MCF 10A (cell line): ENCODE data around the gene PCDHB8. TPM values are rescaled to one million over a fixed set of nuclear protein-coding genes. Genes with fewer than 3 reads are reported as not detected.
"Not testable (repeated sequence)": the region's sequence is repeated elsewhere in the genome, so short reads cannot be mapped to it uniquely, and the experiment has no call there.

Experiments used
- Bru-seq: library from RNA; stranded (reverse); fragments of 400-500 nt; gene quantifications from one replicate; lab custom pipeline; 2021; lab: Mats Ljungman, UMichigan
- BruChase-seq, 2 experiments: library from RNA; stranded (reverse); fragments of 400-500 nt; gene quantifications; one replicate each; lab custom pipeline; 2021; lab: Mats Ljungman, UMichigan
- BruUV-seq: library from RNA; stranded (reverse); fragments of 400-500 nt; replicated peaks from 2 replicates; lab custom pipeline; 2021; lab: Mats Ljungman, UMichigan
- CTCF ChIA-PET: fragments of 300-600 bp; sonication (Branson Sonifier 250); formaldehyde crosslinking; extraction: SDS; loops from one replicate; lab custom pipeline; 2021; ENCODE audit warnings: antibody characterized with exemption, inconsistent platforms; lab: Yijun Ruan, JAX
- POLR2A ChIA-PET: fragments of 300-600, 350-650 bp; sonication (Branson Sonifier 250); formaldehyde crosslinking; extraction: SDS; loops from one replicate; lab custom pipeline; 2020; ENCODE audit warnings: antibody characterized with exemption, inconsistent platforms; lab: Yijun Ruan, JAX
- DNase-seq: peaks from one replicate; pipeline ENCODE4 v3.0.0-alpha.2; 2018; ENCODE audit not compliant: unreplicated experiment
- H3K27ac Mint-ChIP-seq: one replicate; pipeline ENCODE4 v1.8.0; 2022; ENCODE audit warnings: mild to moderate bottlenecking, low read depth, mixed read lengths; ENCODE audit not compliant: unreplicated experiment
- H3K27me3 Mint-ChIP-seq: one replicate; pipeline ENCODE4 v1.8.0; 2022; ENCODE audit warnings: mixed read lengths; ENCODE audit not compliant: insufficient read depth, unreplicated experiment
- H3K36me3 Mint-ChIP-seq: one replicate; pipeline ENCODE4 v1.8.0; 2022; ENCODE audit warnings: mild to moderate bottlenecking, moderate library complexity, mixed read lengths; ENCODE audit not compliant: insufficient read depth, unreplicated experiment
- H3K4me1 Mint-ChIP-seq: one replicate; pipeline ENCODE4 v1.8.0; 2022; ENCODE audit warnings: mixed read lengths; ENCODE audit not compliant: insufficient read depth, unreplicated experiment
- H3K4me3 Mint-ChIP-seq: one replicate; pipeline ENCODE4 v1.8.0; 2022; ENCODE audit warnings: mild to moderate bottlenecking, moderate library complexity, mixed read lengths; ENCODE audit not compliant: unreplicated experiment
- H3K9me3 Mint-ChIP-seq: one replicate; pipeline ENCODE4 v1.8.0; 2022; ENCODE audit warnings: mixed read lengths; ENCODE audit not compliant: unreplicated experiment
- intact Hi-C: fragments of 100-400 bp; cut with micrococcal nuclease; formaldehyde crosslinking; loops from 2 replicates; pipeline ENCODE4 v1.14.1; 2022
- long read RNA-seq: library from polyadenylated mRNA; stranded (forward); transcript quantifications from one replicate; pipeline ENCODE4 v2.0.0, GENCODE V29; 2022
- total RNA-seq: library from RNA; stranded (reverse); gene quantifications from 2 replicates; pipeline ENCODE4 v1.2.3, GENCODE V29; 2022
- TF ChIP-seq, protein P1 (sequence below): fragments of 200-600 bp; IDR thresholded peaks from one replicate; pipeline ENCODE4 v1.8.0; 2022; ENCODE audit warnings: antibody characterized with exemption, mild to moderate bottlenecking; ENCODE audit not compliant: unreplicated experiment

The PCDHB8 gene
- 0.34 TPM in 1 of 2 replicates, not detected in the other for total RNA-seq
- Bru-seq, nascent RNA: percentile 19 among the genes with signal in this experiment
- percentile 41 among the genes with signal in this experiment for BruChase-seq, experiment 1, labeled RNA remaining after a 6-hour chase
- percentile 37 among the genes with signal in this experiment for BruChase-seq, experiment 2, labeled RNA remaining after a 2-hour chase
- long read RNA-seq: 0 reads

- DNase-seq, intact Hi-C loops, BruUV-seq, H3K4me3 Mint-ChIP-seq, H3K27ac Mint-ChIP-seq, H3K27me3 Mint-ChIP-seq, POLR2A ChIA-PET, H3K36me3 Mint-ChIP-seq, H3K4me1 Mint-ChIP-seq: not testable (repeated sequence)
- CTCF ChIA-PET: interaction anchor here (0.6 to 1.8 kb wide), 4 partner anchors 10 to 539 kb away, joined by 3 to 6 read pairs (median 4); partner anchors contain the start of genes PCDHB9, PCDHGA10 and TMCO6
- H3K9me3 Mint-ChIP-seq: peaks cover 14% of the 10 kb centered on the region
These were observed at the start of gene PCDHB8 for GRCh38 chr5:141177577-141178191. Gene PCDHB8, plus strand, starts transcription at chr5:141177790. Its CDS starts 245 bp downstream, at chr5:141178035.

- POLR2A ChIA-PET: no interaction called here
- peak within 1 kb of the TSS; percentile 96 for H3K4me3 Mint-ChIP-seq
- CTCF ChIA-PET: interaction anchor here (0.7 to 0.9 kb wide), 3 partner anchors 13 to 386 kb away, joined by 3 read pairs; no protein-coding TSS in a partner anchor
- intact Hi-C loops: no loop called here
- peaks cover 41% of the 10 kb centered on the region for H3K9me3 Mint-ChIP-seq
- peak; percentile 18 for DNase-seq
- peak within 1 kb of the TSS; percentile 93 for H3K27ac Mint-ChIP-seq
- no peaks in the 10 kb centered on the region for H3K4me1 Mint-ChIP-seq
- peaks cover 11% of the 10 kb centered on the region for H3K36me3 Mint-ChIP-seq
- H3K27me3 Mint-ChIP-seq: no peaks in the 10 kb centered on the region
- TF ChIP-seq, protein P1, sequence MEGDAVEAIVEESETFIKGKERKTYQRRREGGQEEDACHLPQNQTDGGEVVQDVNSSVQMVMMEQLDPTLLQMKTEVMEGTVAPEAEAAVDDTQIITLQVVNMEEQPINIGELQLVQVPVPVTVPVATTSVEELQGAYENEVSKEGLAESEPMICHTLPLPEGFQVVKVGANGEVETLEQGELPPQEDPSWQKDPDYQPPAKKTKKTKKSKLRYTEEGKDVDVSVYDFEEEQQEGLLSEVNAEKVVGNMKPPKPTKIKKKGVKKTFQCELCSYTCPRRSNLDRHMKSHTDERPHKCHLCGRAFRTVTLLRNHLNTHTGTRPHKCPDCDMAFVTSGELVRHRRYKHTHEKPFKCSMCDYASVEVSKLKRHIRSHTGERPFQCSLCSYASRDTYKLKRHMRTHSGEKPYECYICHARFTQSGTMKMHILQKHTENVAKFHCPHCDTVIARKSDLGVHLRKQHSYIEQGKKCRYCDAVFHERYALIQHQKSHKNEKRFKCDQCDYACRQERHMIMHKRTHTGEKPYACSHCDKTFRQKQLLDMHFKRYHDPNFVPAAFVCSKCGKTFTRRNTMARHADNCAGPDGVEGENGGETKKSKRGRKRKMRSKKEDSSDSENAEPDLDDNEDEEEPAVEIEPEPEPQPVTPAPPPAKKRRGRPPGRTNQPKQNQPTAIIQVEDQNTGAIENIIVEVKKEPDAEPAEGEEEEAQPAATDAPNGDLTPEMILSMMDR: peak; percentile 60
- BruUV-seq: TSS peak; percentile 60
These were observed 42.4 kb upstream of the PCDHB8 start, which contains the start of gene PCDHB5 for GRCh38 chr5:141135030-141135717. Gene PCDHB5, plus strand, starts transcription at chr5:141135206. Its CDS starts 229 bp downstream, at chr5:141135435.

GRCh38 chr5:141135718-141136266 lies 41.8 kb upstream of the PCDHB8 start:
- no peaks in the 10 kb centered on the region for H3K27me3 Mint-ChIP-seq
- H3K36me3 Mint-ChIP-seq: peaks cover 6% of the 10 kb centered on the region
- H3K27ac Mint-ChIP-seq: peak overlapping the region; percentile 93
- no peak for DNase-seq
- no peaks in the 10 kb centered on the region for H3K4me1 Mint-ChIP-seq
- TF ChIP-seq, protein P1: no peak
- ChIA-PET CTCF (interaction anchor here (0.9 kb wide), 1 partner anchor 384 kb away, joined by 3 read pairs; no protein-coding TSS in a partner anchor), POLR2A (no interaction called here)
- intact Hi-C loops: no loop called here
- peaks cover 40% of the 10 kb centered on the region for H3K9me3 Mint-ChIP-seq
- no TSS peak for BruUV-seq
- H3K4me3 Mint-ChIP-seq: peak overlapping the region; percentile 96

DNA sequence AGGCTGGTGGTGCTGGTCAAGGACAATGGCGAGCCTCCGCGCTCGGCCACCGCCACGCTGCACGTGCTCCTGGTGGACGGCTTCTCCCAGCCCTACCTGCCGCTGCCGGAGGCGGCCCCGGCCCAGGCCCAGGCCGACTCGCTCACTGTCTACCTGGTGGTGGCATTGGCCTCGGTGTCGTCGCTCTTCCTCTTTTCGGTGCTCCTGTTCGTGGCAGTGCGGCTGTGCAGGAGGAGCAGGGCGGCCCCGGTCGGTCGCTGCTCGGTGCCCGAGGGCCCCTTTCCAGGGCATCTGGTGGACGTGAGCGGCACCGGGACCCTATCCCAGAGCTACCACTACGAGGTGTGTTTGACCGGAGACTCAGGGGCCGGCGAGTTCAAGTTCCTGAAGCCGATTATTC lies 40.2 kb upstream of the PCDHB8 start:
- H3K27me3 Mint-ChIP-seq, H3K27ac Mint-ChIP-seq, DNase-seq, intact Hi-C loops, POLR2A ChIA-PET, BruUV-seq, H3K36me3 Mint-ChIP-seq, H3K4me1 Mint-ChIP-seq, H3K4me3 Mint-ChIP-seq: not testable (repeated sequence)
- CTCF ChIA-PET: interaction anchor here (0.7 kb wide), 1 partner anchor 140 kb away, joined by 3 read pairs; no protein-coding TSS in a partner anchor
- peaks cover 44% of the 10 kb centered on the region for H3K9me3 Mint-ChIP-seq
